ENCODE measurements around the gene P2RY6.
"Not testable (repeated sequence)": the region's sequence is repeated elsewhere in the genome, so short reads cannot be mapped to it uniquely, and the experiment has no call there.

P2RY6 gene

DNA sequence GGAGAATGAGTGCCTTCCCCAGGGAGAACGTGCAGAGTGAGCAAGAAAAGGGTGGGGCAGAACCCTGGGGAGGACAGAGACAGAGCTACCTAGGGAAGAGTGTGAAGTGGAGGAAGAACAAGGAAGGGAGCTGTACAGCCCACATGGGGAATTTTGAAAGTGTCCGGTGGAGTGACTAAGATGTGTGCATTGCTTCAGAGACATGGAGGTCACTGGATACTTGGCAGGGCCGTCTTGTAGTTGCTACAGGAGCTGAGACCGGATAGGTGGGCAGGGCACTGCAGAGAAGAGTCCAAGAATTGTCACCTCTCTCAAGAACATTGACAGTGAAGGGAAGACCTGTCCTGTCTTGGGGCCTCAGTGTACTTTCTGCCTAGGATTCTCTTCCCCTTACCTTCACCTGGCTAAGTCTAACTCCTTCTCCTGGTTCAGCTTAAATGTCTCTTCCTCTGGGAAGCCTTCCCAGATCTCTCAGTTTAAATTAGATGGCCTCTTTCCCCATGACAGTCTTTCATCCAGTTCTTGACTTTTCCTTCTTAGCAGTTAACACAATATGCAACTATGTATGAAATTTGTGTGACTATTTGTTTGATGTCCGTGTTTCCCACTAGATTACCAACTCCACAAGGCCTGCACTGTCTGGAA, 9.2 kb upstream of the P2RY6 start:
- no peak for DNase-seq

DNA sequence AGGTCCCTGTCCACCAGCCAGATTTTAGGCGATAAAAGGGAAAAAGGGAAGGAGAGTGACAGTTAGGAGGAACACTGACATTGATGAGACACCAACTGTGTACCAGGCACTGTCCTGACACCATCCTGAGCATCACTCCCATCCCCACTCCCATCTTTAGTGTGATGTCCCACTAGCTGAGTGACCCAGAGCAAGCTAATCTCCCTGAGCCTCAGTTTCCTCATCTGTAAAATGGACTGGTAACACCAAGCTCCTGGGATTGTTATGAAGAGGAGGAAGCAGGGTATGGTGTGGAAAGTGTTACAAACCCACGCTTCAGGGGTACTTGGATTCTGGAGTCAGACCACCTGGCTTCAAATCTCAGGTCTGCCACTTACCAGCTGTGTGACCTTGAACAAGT, 8.5 kb upstream of the P2RY6 start:
- no peak for DNase-seq

DNA sequence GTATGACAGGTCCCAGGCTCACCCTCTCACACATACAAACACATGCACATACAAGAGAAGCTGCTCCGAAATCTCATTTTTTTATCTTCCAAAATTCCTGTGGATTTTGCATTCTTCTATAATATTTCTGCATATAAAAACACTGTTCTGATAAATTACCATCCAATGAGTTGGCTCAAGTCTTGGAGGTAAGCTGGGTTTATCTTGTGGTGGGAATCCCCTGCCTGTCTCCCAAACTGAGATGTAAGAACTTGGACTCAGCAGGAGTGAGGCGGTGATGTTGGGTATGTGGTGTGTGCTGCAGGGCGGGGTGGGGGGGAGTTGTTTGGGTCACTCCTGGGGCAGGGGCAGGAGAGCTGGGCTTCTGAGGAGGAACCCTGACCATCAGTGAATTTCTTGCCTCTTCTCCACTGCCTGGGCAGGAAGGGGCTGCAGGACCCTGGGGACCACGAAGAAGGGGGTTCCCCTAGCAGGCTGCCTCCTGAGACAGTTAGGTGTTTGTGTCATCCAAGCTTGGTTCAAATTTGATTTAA, 6.8 kb upstream of the P2RY6 start:
- DNase-seq: no peak

DNA sequence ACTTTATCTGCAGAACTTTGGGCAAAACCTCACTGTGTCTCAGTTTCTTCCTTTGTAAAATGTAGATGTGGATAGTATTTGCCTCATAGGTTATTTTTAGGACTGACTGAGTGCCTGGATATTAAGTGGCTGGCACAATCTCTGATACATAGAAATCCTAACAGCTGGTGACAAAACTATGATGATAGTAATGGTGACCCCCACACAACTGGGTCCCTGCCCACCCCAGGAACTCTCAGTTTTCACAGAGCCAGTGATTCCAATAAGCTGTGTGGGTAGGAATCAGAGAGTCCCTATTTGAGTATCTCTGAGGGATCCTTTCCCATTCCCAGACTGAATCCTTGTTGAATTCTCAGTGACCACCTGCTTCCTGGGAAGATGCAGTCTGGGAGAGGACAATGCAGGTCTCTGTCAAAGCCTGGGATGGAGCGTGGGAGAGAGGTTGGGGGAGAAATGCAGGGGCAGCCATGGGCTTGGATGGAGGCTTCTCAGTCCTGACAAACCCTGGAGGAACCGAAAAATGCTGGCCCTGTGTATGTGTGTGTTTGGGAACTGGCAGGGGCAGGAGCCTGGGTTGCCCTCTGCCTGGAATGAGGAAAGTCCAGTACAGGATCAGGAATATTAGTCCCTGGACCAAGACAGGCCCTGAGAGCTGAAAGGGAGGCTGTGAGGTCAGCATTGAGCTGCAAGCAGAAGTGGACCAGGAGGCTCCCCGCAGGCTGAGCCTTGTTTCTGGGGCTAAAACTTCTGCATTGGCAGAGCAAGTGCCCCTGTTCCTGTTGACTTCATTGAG, 6.1 kb upstream of the P2RY6 start:
- DNase-seq: no peak

DNA sequence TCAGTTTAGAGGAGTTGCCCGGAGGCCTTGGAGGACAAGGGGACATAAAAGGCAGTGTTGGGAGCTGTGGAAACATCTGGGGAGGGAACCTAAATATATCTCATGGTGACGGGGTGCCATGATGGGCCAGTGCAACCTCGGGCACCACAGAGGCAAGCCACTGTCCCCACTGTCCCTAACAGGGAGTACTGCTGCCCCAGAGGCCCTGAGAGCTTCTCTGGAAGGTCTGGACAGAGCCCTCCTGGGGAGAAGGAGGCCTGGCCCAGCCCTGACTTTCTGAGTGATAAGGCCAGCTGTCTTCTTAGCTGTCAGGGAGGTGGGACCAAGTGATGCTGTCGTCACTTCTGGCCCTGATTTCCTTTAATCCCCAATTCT, 5.5 kb upstream of the P2RY6 start:
- no peak for DNase-seq

DNA sequence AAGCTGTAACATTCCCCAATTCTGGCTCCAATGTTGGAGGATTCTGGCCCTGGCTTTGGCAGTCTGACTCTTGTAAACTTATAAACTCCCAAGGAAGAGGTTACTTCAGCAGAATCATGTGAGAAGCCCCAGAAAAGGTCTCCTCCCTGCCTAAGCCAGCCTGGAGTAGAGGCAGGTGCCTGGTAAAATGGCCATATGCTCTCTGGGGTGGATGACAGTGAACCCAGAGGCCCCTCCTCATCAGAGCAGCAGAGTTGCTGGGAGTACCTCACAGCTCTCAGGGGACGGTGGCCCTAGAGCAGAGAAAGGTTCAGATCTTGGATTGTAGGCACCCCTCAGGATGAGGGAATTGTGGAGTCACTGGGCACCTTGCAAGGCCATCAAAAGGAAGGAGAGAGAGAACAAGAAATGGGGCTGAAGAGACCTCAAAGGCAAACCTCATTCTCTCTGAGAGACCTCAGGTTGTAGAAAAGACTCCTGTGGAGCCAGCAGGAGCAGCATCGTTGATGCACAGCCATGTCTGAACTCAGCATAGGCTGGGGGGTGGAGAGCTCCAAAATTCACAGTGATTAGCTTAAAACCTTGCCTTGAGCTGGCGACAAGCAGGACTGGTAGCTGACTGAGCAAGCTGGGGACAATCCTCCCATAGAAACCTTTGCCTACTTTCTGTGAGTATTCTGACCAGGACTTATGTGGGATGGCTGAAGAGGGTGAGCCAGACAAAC, 4.9 kb upstream of the P2RY6 start:
- no peak for DNase-seq

DNA sequence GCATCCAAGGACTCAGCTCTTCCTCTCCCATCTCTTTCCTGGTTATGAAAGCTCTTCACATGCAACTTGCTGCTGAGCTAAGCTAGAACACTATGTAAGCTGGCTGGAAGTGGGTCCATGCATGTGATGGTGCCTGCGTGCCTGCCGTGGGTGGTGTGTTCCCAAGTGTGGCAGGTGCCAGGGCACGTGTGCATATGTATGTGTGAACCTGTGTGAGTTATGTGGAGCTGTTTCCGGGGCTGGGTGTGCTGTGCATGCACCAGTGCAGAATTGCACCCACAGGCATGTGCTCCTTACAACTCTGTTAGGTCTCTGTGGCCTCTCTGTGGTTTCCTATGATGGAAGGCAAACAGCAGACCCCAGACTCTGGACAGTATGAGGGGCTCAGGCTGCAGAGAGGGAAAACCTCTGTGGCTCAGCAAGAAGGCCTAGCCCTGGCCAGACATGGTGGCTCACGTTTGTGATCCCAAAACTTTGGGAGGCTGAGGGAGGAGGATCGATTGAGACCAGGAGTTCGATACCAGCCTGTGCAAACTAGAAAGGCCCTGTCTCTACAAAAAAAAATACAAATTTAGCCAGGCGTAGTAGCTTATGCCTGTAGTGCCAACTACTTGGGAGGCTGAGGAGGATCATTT, 4.1 kb upstream of the P2RY6 start:
- DNase-seq: no peak

DNA sequence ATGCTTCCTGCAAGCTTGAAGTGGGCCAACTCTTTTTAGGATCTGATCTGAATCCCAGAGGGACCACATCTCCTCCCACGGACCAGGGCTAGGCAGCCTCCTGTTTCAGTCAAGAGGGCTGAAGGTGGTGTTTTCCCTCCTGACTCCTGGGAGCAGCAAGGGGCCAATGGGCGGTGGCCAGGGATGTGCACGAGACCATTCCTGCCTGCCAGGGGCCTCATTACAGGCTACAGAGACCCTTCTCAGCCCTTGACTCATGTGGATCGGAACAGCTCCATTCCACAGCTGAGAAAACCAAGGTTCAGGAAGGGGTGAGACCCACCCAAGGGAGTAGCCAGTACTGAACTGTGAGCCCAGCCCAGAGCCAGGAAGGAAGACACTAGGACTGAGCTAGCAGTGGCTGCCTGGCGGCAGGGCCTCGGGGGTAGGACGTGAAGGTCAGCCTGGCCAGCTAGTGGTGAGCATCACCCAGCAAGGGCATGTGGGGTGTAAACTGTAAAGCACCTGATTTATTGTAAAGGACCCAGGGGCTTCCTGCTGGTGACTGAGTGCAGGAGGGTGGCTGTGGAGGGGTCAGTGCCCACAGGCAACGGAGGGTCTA, 3.4 kb upstream of the P2RY6 start:
- no peak for DNase-seq

DNA sequence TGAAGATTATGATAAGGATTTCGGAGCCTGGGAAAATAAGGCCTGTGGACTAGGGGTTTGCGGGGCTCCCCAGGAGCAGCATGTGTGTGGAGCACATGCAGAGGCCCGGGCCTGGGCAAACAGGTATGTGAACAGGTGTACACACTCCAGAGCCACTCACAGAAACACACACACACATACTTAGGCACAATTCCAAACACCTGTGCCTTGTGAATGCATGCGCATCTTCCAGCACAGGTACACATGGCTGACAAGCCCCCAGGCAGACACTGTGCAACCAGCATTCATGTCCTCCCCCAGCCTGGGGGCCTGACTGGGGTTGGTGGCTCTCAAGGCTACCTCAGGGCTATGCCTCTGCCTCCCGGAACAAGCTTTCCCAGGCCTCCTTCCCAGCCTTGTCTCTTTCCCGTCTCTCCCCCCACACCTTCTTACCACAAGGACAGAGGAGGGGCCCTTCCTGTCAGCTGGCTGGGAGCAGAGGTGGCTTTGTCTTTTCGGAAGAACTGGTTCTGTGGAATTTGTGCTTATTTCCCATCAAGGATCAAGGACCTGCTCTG, 2.6 kb upstream of the P2RY6 start:
- DNase-seq: no peak

DNA sequence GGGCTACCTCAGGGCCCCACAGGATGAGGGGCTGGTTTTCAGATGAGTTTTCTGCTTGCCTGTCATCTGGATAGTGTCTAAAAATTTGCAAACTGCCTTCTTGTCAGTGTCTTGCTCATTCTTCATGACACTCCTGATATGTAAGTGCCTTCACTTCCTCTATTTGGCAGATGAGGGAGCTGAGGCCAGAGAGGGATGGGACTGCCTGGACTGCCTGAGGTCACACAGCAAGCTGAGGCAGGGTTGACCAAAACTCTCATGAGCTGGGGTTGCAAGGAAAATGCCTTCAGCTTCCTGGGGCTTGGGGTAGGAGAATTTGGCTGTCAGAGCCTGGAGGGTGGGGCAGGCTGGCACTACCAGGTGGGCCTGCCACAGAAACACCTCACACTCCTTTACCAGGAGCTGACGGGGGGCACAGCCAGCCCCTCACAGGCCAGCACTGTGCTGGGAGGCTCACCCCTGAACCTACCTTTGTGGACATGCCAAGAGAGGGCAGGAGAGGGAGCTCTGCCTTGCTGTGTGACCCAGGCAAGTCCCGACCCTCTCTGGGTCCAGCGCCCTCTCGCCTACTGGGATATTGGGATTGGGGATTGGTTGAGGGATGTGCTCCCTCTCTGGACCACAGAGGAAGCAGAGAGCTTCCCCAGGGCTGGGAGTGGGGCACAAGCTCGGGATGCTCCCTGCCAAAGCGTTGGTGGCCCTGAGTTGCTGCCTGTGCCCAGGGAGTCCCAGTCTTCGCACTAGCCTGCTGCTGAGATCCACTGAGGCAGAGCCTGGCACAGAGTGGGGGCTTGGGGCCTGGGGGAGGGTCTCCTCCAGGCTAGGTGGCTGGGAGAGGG, 1.9 kb upstream of the P2RY6 start:
- DNase-seq: no peak

DNA sequence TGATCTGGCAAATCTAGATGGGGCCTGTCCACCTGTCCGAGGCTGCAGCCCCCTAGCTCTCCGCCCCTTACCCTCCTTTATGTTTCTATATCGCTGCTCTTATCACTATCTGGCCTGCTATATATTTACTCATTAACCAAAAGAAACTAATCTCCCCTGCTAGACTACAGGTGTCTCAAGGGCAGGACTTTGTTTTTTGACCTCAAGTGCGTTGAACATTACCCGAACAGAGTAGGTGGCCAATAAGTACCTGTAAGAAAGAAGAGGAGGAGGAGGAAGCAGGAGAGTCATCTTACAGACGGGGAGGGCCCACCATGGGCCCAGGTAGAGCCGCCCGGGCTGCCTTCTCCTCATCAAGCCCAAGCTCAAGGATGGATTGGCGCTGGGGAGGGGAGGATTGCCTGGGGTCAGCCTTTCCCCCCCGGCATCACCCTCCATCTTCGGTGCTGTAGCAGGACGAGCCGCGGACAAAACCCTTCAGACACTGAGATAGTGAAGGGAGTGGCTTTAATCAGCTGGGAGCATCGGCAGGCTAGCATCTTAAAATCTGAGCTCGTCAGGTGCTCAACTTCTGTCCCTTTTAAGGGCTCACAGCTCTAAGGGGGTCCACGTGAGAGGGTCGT, 1.2 kb upstream of the P2RY6 start:
- DNase-seq: no peak

DNA sequence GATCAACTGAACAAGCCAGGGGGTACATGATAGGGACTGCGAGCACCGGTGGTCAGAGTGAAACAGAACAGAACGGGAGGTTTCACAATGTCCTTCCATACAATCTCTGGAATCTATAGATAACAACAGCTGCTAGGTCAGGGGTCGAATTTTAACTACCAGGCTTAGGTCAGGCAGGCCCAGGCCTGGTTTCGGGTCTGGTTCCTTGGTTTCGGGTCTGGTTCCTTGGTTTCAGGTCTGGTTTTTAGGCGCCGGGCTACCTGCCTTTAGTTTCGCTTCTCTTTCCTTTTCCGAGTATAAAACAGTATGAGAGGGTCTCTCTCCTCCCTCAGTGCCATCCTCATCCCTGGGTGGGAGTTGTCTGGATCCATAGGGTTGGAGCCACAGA, 666 bp upstream of the P2RY6 start:
- not testable (repeated sequence) for DNase-seq

DNA sequence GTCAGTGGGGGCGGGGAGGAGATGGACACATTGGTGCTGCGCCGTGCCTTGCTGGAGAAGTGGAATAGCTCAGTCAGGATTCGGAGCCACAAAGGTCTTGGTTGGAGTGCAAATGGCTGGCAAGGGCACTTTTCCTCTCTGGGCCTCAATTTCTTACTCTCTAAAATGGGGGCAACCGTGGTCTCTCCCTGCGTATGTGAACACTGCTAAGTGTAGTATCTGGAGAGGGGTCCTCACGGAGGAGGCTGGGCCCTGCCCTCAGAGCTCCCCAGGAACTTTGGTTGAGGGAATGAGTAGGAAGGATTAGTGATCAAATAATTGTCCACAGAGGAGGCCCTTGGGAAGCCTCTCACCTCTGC, 521 bp downstream of the P2RY6 start:
- DNase-seq: no peak

DNA sequence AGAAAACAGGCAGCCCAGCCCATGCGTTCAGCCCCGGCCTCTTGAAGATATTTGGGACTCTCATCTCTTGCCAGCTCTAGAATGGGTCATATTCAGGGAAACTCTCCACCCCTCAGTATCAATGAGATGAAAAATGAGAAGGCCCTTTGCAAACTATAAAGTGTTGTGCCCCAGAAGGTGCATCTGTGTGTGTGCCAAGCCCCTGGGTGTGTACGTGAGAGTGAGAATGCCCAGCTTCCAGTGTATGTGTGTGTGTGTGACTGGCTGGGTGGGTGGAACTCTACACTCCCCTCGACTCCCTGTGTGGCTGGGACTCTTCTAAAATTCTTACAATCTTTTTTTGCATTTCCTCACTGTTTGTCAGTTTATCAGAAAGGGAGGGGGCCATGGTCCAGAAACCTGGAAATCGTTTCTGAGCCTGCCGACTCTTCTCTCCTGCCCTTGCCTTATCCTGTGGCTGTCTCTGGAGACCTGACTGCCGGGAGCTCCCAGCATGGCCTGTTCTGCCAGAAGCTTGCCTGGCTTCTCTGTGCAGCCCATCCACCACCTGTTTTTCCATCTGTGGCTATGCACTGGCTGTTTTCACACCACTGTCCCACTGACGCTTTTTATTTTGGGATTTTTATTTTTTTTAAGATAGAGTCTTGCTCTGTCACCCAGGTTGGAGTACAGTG, 1.2 kb downstream of the P2RY6 start:
- no peak for DNase-seq

DNA sequence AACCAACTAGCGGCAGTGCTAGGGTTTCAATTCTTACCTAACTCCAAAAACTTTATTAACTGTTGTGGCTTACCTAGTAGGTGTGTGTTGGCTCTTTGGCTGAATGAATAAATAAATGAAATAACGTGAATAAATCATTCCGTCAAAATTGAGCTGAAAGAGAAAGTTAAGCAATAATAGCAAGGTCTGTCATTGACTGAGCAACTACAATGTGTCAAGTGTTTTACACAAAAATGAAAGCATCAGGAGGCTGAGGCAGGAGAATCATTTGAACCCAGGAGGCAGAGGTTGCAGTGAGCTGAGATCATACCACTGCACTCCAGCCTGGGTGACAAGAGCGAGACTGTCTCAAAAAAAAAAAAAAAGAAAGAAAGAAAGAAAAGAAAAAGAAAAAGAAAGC, 2.1 kb downstream of the P2RY6 start:
- DNase-seq: not testable (repeated sequence)

DNA sequence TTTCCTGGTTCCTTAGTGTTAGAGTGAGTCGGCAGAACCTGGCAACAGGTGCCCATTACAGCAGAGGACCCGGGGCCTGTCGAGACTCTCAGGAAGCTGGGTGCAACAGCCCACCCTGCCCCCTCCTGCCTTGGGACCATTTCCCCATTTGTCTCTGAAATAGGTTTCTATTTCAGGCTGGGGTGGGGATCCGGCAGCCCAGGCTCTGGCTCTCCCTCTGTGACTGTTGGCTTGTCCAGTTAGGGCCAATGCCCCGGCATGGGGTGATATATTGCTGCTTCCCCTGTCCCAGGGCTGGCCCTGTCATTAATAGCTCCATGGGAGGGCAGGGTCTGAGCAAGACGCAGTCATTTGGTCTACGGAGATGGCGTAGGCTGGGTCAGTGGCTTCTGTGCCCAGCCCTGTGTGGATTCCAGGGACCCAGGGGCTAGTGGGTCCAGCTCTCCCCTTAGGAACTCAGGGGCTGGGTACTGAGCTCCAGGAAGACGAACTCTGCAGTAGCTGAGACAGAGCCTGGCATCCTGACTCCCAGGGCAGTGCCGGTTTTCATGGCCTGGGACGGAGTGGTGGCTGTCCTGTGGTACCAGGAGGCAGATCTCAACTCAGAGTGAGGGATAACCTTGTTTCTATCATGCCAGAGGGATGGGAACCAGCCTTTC, 2.7 kb downstream of the P2RY6 start:
- DNase-seq: no peak

DNA sequence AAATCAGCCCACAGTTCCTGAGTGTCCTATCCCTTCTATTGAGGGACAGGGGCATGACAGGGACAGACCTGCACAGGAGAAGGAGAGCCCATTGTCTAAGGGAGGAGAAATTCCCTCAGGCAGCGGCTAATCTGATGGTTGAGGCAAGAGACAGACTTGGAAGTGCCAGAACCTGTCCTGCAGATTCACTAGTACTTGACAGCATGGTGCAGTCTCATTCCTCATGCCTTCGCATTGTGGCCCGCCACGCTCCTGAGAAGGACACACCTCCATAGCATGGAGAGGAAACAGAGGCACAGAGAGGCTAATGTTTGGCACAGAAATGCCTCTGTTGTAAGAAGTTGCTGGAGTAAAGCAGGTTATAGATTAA, 3.2 kb downstream of the P2RY6 start:
- no peak for DNase-seq

DNA sequence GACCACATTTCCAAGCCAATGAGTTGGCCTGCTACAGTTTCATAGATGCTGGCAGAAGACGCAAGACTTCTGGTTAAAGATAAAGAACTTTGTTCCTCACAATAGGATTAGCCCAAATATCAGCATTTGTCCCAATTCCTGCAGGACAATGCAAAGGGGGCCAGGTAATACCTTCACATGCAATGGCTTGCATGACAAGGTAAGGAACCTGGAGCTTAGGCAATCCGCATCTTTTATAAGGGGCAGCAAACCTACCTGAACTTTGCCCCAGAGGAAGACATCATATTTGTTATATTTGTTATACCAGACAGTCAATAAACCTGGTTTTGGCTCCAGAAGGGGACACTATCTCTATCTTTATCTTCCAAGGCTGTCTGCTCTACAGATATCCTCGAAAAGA, 5.3 kb downstream of the P2RY6 start:
- DNase-seq: no peak

DNA sequence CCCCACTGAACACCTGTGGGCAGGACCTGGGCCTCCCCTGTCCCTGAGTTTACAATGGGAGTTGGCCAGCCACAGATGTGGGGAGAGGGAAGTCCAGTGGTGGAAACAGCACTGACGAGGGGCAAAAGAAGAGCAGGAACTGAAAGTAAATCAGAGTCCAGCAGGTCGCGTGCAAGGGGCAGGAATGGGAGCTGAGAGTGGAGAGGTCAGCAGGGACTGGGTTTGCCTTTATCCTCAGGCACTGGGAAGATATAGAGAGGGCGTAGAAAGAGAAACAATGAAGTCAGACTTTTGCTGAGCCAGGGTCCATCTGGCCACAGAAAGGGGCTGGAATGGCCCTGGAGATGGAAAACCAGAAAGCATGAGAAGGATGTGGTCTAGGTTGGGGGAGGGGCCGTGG, 8.5 kb downstream of the P2RY6 start:
- no peak for DNase-seq

DNA sequence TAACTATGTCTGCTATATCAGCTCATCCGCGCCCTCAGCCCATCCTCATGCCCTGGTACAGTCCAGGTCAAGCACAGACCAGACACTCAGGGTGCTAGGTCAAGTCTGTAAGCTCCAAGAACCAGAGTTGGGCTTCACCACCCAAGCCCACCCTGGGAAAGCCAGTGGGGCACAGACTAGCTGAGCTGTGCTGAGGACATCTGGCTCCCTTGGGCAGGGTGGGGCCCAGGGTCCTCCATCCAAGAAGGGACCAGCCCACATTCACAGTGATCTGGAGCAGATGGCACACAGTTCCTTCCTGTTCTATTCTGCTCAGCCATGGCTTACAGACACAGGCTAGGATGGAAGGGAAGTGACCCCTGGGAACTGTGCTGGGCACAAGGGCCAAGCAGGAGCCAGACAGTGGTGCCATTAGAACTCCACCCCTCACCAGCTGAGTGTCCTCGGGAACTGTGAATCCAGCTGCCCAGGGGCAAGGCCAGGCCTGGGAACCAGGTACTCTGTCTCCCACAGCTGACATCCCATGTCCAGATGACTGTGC, 9.1 kb downstream of the P2RY6 start:
- no peak for DNase-seq

Measured in NCI-H1105 (cell line).